Astrocyte (in vitro differentiated cells and primary cell): ENCODE results near the gene HNRNPDL.

Experiments used
- EZH2 ChIP-seq: IDR thresholded peaks from 2 replicates; pipeline ENCODE4 v1.6.1; 2012; ENCODE audit warnings: mild to moderate bottlenecking, low read length, inconsistent platforms; ENCODE audit not compliant: insufficient read depth
- TF ChIP-seq, protein P1 (sequence below): IDR thresholded peaks from 2 replicates; pipeline ENCODE4 v1.5.1; 2011; ENCODE audit warnings: low read depth, mild to moderate bottlenecking, inconsistent platforms, low read length, moderate library complexity; ENCODE audit not compliant: insufficient read depth

GRCh38 chr4:82439088-82439487 lies 8.8 kb upstream of the HNRNPDL start:
- TF ChIP-seq, protein P1, sequence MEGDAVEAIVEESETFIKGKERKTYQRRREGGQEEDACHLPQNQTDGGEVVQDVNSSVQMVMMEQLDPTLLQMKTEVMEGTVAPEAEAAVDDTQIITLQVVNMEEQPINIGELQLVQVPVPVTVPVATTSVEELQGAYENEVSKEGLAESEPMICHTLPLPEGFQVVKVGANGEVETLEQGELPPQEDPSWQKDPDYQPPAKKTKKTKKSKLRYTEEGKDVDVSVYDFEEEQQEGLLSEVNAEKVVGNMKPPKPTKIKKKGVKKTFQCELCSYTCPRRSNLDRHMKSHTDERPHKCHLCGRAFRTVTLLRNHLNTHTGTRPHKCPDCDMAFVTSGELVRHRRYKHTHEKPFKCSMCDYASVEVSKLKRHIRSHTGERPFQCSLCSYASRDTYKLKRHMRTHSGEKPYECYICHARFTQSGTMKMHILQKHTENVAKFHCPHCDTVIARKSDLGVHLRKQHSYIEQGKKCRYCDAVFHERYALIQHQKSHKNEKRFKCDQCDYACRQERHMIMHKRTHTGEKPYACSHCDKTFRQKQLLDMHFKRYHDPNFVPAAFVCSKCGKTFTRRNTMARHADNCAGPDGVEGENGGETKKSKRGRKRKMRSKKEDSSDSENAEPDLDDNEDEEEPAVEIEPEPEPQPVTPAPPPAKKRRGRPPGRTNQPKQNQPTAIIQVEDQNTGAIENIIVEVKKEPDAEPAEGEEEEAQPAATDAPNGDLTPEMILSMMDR = no peak
- TF ChIP-seq EZH2 = no peak
